GM21825 (cell line): ENCODE data around the gene PRPSAP2.

Experiments
- ATAC-seq: cut with Tn5 transposase; IDR thresholded peaks from one replicate; pipeline ENCODE4 v1.9.1; 2021; ENCODE audit warnings: mild to moderate bottlenecking, moderate library complexity; ENCODE audit not compliant: unreplicated experiment

PRPSAP2 gene

GRCh38 chr17:18960803-18961511 is 103.0 kb downstream of the PRPSAP2 start:
- ATAC-seq: peak; percentile 71

DNA sequence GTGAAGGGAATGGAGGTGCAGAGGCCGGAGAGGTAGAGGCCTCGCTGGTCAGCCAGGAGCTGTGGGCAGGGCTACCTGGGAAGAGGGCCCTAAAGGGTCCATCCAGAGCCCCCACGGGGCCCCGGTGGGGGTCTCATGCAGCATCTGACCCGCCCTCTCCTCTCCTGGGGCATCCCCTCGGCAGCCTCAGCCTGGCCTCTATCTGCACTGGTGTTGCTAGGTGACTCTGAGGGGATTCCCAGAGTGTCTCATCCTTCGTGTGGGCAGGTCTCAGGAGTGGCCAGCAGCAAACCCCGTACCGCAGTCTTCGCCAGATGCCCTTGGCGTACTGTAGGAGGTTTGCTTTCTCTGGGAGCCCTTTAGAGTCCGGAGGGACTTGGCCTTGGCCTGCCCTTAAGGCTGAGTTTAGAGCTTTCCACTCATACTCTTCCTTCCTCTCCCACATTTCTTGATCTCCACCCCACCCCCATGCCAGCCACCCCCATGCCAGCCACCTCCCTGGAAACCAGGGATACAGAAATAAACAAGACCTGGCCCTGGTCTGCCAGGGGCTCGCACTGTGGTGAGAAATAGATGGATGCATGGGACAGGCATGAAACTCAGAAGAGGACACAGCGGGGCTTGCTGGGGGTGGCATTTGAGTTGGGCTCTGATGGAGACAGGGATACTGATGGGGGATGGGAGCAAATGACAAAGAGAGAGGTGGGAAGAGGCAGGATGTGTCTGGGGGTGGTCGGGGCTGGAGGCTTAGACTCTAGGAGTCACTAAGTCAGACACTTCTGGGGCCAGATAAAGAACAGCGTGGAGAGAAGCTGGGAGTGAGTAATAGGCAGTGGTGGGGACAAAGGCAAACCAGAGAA is 103.9 kb downstream of the PRPSAP2 start:
- ATAC-seq: no peak

- no peak for ATAC-seq
These were observed 104.5 kb downstream of the PRPSAP2 start for GRCh38 chr17:18962494-18962815.

- no peak for ATAC-seq
These were observed 105.4 kb downstream of the PRPSAP2 start for GRCh38 chr17:18963126-18964017.

DNA sequence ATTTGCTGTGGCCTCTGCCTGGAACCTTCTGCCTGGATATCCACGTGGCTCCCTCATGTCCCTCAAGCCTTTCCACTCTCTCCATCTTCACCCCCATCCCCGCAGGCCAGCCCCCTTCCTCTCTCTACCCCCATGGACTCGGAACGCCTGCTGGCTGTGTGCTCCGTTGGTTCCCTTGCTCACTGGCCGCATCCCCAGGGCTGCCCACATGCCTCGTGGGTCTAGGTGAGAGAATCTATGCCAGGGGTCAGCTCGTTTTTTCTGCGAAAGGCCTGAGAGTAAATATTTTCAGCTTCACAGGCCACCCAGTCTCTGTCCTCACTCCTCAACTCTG is 106.1 kb downstream of the PRPSAP2 start:
- no peak for ATAC-seq

GRCh38 chr17:18964550-18964949 is 106.6 kb downstream of the PRPSAP2 start:
- ATAC-seq: no peak

GRCh38 chr17:18965530-18966236 is 107.8 kb downstream of the PRPSAP2 start:
- no peak for ATAC-seq

DNA sequence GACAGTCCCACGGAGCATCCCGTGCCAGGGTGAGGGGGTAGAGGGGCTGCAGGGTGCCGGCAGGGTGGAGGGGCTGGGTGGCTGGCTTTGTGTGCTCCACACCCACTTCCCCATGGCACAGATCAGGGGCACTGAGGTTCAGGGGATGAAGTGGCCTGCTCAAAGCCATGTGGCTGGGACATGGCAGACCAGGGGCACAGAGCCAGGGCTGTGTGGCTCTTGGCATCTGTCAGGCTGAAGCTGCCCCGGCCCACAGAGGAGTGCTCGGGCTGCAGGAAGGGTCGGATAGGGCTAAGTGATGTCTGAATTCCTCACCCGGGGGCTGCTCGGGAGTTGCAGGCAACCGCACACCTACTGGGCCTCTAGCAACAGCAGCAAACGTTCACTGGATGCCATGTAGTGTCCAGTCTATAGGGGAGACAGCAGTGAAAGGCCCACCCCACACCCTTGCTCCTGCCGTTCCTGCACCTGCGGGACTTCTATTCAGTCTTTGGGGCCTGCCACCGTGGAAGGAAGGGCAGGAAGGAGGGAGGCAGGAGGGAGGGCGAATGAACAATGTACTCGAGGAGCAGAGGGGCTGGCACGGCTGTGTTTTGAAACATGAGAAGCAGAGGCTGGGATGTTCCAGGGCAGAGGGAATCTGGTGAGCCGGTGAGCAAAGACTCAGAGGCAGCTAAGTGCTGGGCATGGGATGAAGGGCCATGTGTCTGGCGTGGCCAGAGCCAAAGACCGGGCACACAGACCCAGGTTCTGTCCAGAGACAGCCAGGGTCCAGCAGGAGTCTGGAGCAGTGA is 109.1 kb downstream of the PRPSAP2 start:
- ATAC-seq: no peak

- ATAC-seq: no peak
These were observed 110.0 kb downstream of the PRPSAP2 start for GRCh38 chr17:18967916-18968315.

DNA sequence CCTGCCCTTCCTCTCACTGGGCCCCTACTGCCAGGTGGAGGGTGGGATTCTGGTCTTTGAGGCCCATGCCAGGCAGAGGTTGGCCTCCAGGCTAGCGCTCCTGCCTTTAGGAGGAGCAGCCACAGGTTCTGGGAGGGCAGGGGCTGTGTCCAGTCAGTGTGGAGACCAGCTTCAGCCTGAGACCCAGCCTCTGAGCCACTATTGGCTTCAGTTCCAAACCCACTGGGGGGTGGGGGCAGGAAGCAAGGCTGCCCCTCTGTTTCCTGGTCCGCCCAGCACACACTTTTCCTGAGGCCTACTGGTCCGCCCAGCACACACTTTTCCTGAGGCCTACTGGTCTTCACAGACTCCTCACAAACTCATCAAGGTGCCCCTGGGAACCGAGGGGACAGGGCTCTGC is 110.4 kb downstream of the PRPSAP2 start:
- ATAC-seq: no peak

GRCh38 chr17:18968945-18969887 is 111.3 kb downstream of the PRPSAP2 start:
- ATAC-seq: no peak

DNA sequence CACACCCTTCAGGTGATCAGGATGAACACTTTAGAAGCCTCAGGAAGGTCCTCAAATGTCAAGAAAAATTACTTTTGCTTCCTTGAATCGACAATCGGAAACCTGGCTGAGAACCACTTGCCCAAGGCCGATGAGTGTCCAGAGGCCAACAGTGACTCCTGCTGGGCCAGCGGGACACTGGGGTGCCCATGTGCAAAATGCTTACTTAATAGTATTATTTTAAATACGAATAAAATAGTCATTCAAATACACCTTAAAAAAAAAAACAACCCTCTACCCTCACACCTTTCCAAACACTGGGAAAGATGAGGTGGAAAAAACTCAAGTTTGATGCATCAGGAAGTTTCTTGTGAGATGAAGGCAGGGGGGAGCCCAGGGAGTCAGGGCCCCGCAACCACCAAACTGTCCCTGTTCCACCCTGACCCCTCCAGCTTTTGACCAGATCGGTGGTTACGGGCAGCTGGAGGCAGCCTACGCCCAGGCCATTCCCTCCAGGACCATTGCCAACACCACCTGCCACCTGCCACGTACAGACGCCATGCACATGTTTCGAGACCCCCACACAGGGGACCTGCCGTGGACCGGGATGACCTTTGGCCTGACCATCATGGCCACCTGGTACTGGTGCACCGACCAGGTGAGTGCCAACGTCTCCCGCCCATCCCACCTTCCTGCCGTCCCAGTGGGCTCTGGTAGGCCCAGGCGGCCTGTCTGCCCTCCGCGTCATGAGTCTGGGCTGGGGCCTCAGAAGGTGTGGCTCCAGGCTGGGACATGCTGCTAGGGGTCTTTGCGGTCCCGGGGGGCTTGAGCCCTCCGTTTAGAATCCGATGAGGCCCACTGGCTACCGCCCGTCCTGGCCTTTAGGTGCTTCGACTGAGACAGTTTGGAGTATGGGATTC is 112.9 kb downstream of the PRPSAP2 start:
- no peak for ATAC-seq

DNA sequence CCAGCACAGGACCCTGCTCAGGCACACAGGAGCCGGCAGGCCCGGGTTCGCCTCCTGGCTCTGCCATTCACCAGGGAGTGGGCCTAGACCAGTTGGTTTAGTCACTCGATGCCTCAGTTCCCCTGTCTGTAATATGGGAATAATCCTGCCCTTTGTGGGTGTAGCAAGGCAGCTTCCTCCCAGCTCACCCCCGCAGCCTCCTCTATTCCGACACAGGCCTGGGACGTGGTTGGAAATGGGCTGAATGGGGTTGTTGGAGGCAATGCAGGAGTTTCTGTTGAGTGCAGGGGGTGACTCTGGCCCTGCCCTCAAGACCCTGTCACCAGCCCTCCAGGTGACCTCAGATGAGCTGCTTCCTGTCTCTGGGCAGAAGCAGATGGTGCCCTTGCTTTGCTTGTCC is 113.9 kb downstream of the PRPSAP2 start:
- ATAC-seq: no peak

DNA sequence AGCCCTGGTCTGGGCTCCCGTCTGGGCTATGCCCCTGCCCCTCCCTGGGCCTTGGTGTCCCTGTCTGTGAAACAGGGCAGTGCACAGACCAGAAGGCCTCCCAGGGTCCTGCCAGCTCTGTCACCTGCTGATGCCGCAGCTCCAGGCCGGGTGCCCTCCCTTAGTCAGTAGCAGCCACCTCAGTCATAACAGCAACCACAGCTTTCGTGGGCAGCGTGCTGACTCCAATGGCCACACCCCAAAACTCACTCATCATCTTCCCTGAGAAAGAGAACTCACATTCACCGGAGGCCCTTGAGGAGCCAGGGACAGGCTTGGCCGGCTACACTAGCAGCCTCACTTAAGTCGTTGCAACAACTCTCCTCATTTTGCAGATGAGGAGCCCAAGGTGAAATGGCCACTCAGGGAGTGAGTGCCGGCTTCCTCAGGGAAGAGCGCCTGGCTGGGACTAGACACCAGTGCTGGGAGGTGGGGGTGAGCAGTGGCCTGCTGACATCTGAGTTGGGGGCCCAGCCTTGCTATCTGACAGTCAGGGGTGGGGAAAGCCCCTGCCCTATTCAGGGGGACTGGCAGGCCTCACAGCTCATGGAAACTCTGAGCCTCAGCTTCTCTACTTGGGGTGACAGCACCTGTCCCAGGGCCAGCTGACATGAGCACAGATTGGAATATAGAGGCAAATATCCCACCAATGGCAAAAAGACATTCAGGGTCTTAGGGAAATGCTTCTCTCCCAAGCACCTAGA is 116.6 kb downstream of the PRPSAP2 start:
- ATAC-seq: no peak

DNA sequence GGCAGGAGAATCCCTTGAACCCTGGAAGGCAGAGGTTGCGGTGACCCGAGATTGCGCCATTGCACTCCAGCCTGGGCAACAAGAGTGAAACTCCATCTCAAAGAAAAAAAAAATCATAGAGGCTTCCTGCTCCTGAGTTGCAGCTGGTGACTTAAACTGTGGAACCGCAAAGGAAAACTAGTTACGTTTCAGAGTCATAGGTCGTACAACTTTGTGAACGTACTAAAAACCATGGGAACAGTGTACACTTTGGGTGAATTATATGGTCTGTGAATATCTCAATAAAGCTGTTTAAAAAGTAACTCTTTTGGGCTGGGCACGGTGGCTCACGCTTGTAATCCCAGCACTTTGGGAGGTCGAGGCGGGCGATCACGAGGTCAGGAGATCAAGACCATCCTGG is 117.7 kb downstream of the PRPSAP2 start:
- no peak for ATAC-seq

DNA sequence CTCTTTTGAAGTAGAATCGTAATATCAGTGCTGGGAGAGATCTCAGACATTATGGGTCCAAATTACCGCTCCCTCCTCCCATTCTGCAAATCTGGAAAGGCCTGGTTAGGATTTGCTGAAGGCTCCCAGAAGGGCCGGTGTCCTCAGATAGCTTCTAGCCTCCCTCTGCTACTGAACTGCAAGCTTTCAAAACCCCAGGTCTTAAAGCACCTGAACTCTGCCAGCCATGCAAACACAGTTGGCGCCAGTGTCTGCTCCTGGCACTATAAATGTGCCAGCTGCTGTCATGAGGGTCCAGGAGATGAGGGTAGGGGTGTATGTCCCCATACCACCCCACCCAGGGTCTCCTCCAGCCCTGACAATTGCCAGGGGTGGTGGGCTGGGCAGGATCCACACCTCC is 118.3 kb downstream of the PRPSAP2 start:
- ATAC-seq: no peak

- ATAC-seq: no peak
These were observed 119.1 kb downstream of the PRPSAP2 start for GRCh38 chr17:18977021-18977420.
